K562 treated with DMSO at 1 percent for 48 hours (cell line): ENCODE data around the gene GIN1. TPM values are rescaled to one million over a fixed set of nuclear protein-coding genes. Genes with fewer than 3 reads are reported as not detected.

ENCODE experiments used
- total RNA-seq: library from RNA; unstranded; fragments of 300-600 nt; gene quantifications from 2 replicates; pipeline ENCODE4 v1.2.3, GENCODE V29; 2022; ENCODE audit warnings: low replicate concordance; ENCODE audit errors: extremely low read depth

GIN1 gene
- not detected in 2 replicates for total RNA-seq

GRCh38 chr5:103119765-103120606 lies at the start of gene GIN1, which contains the start of gene PPIP5K2:
Gene GIN1 (minus strand): TSS chr5:103120138. CDS start chr5:103108707, 11,431 bp downstream.
Gene PPIP5K2 (plus strand): TSS chr5:103120301. CDS start chr5:103129590, 9,289 bp downstream.

Other genes with a start within 250 kb of the GIN1 start
- not detected in 2 replicates for gene PPIP5K2, start 163 bp upstream of the GIN1 start, total RNA-seq
- not detected in 2 replicates for gene MACIR, start 138.6 kb upstream of the GIN1 start, total RNA-seq